ENCODE results near the gene DEGS2.

Gene DEGS2

DNA sequence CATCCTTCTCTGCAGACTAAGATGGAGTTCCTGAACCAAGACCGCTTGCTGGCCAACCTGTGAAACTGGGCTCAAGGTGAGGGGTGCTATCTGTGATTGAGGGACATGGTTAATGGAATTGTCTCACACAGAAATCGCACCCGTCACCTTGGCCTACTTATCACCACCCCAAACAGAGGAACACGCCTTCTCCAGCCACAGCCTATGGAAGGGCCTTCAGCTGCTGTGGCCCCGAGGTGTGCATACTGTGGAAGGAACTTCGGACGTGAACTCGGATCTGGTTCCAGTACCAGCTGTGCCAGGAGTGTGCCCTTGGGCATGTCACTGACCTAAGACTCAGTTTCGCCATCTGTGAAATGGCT, 49.9 kb downstream of the DEGS2 start:
- DNase-seq: no peak

DNA sequence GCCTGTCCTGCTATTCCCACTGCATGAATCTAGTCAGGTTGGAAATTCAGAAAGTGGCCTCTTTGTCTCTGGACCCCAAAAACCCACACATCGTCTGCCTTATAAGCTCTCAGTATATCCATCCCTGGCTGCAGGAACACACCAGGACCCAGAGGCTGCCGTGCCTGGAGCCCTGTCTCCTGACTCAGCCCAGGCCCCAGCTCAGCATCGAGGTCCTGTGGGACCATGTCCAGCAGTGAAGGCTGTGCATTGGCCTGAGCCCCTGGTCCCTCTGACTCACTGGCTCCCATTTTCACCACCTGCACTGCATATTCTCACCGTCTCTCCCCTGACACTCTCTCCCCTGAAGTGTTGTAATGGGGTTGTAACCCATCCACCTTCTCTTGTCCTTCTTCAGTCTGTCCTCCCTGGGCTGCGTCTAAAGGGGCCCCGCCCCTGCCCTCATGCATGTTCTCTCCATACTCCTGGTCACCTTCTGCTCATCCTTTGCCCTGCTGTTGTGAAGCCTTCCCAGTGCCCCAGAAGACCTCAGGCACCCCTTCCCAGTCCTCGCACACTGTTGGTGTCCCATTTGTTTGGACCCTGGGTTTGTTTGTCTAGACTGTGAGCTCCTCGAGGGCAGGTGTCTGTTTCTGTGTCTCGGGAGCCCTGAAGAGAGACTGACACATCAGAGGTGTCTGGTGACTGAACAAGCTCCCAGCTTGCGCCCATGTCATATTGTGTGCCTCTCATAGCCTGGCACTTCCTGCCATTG, 50.4 kb downstream of the DEGS2 start:
- no peak for DNase-seq

DNA sequence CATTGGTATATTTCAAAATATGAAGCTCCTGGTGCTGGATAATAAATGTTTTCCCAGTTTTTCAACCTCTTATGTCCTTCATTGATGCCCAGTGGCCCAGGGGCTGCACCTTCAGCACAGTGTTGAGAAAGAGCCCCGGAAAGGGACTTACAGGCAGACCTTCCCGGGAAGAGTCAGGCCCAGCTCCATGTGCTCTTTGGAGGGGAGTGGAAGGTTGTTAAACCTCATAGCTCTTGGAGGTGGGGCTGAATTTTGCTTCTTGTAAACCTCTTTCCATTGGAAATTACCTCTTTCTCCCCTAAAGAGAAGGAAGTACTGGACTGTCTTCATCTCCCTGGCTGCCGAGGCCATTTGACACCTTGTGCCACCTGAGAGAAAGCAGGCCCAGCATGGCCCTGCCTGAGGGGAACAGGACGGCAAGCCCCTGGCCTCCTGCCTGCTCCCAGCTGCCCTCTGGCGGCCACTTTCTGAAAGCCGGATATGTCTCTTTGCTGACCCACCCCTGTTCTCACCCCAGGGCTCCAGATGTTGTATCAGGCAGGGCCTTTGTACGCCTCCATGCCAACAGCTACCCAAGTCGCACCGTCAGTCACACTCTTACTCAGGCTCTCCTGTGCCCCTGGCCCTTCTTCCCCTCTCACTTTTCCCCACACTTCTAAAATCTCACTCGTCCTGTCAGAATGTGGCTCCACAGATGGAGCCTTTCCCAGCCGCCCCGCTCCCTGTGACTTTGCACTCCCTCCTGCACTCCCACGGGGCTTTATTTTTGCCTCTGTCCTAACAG, 51.2 kb downstream of the DEGS2 start:
- peak; percentile 82 for DNase-seq

DNA sequence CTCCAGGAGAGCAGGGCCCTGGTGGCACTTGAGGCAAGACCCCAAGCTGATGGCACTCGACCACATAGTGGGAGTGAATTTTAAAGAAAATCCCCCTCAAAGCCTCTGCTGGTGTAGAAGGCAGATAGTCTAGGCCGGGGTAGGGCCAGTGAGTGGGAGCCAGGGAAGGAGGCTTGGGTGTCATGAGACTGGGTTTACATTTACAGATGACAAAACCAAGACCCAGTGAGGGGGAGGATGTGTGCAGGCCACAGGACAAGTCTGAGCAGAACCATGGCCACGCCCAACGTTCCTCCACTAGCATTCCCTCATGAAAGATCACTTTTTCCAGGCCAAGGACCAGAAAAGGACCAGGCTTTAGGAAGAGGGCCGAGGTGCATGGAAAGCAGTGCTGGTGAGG, 52.2 kb downstream of the DEGS2 start:
- no peak for DNase-seq

DNA sequence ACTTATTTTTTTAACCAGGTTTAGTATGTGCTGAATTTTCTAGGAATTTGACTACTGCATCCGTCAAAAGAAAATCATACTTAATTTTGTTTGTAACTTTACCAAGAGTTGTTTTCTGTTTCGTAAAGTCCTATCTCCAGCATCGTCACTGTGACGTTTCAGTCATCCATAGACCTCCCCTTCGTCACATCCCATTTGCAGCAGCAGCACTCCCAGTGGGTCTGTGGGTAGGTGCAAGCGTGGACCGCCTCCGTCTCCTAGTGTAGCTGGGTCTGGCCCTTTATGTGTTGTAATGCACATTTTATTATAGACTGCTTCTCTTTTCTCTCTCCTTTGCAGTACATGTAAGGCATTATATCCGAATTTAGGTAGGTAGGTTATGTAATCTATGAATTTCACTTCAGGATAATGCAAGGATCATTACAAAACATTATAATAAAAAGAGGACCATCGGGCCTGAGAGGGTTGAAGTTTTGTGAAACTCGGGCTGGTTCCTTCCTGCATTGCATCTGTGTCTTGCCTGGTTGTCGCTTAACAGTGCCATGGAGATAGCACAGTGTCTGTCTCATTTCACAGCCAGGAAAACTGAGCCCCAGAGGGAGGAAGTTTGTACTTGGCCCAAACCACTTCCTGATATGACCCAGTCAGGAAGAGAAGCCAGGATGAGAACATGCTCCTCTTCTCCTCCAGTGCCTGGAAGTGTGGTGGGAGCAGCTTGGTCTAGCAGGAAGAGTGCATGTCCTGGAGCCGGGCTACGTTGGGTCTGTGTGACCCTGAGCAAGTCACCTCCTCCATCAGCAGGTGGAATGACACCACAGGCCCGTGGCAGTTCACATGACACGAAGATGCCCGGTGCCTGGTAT, 53.0 kb downstream of the DEGS2 start:
- no peak for DNase-seq

DNA sequence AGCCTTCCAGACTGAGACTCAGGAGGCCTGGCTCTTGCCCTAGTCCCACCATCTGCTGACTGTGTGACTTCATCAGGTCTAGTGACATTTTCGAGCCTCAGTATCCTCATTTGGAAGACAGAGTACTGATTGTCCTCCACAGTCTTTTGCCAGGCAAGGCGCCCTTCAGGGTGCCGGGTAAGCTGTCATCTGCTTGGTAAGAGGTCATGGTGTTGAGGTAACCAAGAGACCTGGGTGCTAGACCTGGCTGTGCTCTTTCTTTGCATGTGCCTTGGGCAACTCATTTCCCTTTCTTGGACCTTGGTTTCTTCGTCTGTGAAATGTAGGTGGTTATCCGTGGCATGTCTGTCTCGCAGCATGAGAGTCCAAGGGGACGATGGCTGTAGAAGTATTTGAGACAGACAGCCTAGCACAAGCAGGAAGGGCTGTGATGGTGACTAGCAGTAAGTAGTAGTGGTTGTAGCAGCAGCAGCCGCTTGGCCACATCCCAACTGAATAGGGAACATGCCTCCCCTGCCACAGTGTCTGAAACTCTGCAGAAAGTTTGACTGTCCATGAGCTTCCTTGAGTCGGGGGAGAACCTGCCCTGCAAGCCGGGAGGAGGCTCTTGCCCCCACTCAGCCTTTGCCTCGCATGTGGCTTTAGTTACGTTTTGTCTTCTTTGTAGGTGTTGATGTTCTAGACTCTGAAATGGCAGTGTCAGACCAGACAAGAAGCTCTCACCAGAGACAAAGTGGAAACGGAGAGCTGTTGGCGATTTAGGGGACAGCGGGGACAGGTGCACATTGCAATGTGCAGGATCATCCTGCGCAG, 53.9 kb downstream of the DEGS2 start:
- DNase-seq: no peak

DNA sequence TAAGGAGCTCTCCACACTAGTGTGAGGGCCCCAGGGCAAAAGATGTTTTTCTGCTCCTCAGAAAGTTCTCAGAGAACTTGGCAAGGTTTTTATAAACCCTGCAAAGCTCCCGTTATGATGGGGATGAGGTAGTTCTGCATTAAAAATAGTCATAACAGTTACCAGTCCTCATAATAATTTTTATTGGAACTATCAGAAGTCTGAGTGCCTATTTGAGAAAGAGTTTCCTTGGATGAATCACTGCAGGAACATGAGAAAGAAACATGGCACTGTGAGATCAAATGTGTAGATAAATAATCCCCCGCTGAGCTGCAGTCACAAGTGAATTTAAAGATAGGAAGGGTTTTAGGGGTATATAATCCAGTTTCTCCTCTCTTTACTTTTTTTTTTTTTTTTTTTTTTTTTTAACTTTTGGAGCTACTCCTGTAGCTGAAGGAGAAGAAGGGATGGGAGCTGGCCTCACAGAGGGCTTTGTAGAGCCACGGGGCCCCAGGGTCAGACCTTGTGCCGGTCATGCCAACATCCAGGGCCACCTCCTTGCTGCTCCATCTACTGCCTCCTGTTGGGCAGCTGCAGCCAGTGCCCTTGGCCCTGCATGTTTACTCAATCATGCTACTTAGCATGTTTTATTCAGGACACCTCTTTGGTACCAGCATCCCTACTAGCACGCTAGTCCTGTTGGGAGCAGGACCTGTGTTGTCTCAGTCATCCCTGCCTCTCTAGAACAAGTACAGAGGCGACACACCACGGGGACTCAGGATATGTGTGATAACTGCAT, 54.7 kb downstream of the DEGS2 start:
- DNase-seq: no peak

DNA sequence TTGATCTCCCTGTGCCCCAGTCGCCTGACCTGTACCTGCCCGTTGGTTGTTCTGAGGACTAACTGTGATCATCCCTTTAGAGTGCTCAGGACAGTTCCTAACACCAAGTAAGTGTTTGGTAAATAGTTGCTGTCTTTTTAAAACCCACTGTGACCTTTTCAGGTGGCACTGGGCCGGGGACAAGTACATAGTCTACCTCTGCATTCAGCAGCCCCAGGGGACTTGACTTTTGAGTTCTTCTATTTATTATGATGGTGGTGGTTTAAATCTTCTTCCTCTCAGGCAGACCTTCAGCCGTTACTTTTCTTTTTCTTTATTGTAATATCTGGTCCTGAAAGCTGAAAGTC, 55.5 kb downstream of the DEGS2 start:
- no peak for DNase-seq

DNA sequence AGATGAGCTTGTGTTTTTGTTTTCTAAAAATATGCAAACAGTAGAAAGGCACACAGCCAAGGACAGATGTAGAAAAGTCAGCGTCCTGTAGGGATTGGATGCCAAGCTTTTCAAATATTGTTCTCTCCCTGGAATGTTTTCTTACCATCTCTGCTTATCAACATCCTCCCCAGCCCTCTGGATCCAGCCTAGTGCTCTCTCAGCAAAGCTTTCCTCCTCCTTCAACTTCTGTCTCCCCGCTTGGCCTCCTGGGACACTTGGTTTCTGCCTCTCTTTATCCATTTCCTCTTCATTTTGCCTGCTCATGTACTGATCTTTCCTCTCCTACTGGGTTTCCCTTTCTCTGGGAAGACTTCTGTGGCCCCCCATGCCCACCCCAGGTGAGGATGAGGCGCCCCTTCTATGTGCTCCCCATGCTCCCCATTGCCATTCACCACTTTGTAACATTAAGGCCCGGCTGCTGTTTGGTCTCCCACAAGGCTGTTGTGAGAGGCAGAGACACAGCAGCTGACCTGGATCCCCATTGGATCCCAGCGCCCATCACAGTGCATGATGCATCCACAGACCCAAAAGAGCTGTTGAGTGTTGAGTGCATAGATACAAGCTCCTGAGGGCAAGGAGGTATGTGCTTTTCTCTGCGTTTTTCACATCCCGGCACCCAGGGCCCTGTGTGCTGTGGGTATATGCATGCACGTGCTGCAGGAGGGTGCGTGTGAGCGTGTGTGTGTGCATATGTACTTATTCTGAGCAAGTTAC, 56.0 kb downstream of the DEGS2 start:
- no peak for DNase-seq

DNA sequence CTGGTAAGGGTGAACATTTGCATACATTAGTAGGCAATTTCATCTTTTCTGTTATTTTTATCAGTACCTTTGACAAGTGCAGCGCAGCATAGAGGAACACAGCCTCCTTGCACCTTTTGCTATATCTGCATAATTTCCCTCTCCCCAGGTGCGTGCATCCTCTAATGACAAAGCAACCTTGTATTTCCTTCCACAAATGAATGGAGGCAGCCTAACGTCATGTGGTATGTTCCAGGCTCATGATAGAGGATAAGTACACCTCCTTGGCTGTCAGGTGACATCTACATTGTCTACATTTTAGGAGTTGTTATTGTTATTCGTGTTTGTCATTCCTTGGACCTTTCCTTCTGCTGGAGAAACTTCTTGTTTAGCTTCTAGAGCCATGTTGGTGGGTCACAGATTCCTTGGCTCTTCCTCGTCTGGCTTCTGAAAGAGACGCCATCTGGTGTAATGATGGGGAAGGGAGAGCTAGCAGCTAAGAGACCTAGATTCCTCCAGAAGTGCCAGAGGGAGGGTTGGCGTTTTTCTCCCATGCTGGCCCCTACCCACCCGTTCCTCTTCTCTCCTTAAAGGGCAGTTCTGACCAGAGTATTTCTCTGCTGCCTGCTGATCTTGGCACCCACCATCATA, 57.2 kb downstream of the DEGS2 start:
- DNase-seq: no peak

DNA sequence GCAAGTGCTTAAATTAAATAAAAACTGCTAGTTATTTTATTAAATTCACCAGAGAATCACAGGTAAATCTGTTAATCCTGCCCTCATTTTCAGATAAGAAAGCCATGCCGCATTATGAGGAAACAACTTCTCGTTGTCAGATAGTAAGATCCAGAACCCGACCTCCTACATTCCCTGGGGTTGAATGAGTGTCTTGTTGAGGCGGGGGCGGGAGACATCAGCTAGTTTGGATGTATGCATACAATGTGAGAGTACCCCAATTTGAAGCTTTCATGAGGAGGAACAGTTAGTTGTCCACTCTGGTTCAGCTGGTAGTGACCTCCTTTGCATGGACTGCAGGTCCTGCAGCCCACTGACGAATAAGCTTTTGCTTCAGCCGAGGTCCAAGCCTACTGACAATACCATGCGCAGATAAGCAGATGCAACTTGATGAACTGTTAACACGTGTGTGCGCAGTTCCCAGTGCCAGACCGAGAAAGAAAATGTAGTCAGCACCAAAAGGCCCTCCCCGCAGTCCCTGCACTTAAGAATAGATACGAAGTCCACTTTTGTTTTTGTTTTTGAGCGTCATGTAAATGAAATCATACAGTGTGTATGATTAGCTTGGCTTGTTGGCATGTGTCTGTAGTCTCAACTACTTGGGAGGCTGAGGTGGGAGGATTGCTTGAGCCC, 59.3 kb downstream of the DEGS2 start:
- no peak for DNase-seq

DNA sequence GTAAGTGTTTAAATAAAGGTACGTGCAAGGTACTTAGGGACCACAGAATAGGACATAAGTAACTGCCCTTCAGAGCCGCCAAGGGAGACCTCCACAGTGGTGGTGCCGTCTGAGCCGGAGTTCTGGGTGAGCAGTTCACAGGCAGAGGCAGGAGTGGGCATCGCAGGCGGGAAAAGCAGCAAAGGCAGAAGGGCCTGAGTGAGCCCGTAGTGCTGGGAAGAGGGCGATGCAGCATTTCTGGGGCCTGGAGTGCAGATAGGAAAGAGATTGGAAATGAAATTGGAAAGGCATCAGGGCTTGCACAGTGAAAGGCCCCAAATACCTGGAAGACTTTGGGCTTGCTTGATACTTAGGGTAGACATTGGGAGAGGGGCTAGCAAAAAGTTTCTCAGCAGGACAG, 61.3 kb downstream of the DEGS2 start:
- no peak for DNase-seq

DNA sequence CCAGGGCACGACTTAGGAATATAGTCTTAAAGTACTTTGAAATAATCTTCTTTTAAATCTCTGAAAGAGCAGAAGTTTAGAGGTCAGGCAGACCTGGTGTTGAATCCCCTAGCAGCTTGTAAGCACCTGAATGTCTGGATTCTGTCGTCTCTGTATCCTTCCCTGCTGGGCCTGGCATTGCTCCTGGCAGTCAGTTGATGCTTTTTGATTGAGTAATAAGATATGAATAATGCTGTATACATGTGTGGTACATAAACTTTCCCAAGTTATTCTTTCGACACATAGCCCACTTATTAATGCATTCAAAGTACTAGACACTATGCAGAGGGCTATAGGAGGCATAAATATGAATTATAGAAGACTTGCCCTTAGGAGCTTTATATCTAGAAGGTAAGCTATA, 62.8 kb downstream of the DEGS2 start:
- DNase-seq: no peak
